ENCODE data around the gene CRHBP. TPM values are rescaled to one million over a fixed set of nuclear protein-coding genes. Genes with fewer than 3 reads are reported as not detected.

The CRHBP gene, protein sequence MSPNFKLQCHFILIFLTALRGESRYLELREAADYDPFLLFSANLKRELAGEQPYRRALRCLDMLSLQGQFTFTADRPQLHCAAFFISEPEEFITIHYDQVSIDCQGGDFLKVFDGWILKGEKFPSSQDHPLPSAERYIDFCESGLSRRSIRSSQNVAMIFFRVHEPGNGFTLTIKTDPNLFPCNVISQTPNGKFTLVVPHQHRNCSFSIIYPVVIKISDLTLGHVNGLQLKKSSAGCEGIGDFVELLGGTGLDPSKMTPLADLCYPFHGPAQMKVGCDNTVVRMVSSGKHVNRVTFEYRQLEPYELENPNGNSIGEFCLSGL
- not detected in 2 replicates for total RNA-seq

DNA sequence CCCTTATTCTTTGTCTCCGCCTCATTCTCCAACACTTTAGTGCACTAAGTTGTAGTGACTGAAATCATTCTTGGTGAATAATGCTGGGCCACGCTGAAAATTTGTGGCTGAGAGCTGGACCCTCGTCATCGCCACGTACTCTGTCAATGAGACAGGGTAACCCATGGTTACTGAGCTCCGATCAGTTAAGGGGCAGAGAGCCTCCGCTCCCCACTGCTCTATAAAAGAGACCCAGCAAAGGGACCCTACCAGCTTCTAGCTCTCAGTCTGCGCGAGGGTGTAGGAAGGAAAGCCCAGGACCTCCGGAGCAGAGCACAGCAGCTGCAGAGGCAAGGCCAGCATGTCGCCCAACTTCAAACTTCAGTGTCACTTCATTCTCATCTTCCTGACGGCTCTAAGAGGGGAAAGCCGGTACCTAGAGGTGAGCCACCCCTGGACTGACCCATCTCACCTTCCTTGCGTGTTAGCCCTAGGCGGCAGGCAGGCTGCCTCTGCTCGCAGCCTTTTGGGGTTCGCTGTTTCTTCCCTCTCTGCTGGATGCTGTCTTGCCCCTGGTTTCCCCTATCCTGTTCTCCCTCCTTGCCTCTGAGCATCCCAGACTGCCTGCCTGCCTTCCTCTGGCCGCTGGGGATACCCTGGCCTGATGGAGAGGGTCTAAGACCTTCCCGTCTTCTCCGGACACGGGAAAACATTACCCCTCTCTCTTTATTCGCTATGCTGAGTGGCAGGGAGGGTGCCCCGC, at the start of gene CRHBP:
Gene CRHBP (plus strand): TSS at position 251 of the 742 bp plus-strand sequence. CDS start 90 bp downstream, at position 341.

Small RNA genes within 50 kb of the gene (small RNA-seq; reads per million reads assigned to genes)
- not detected for gene RNU6ATAC36P

Other genes starting within 250 kb of the CRHBP start
- gene F2R, start 236.9 kb upstream of the CRHBP start, total RNA-seq, result 0.11 and 0.39 TPM in 2 replicates
- 2.0 and 2.8 TPM in 2 replicates for gene F2RL1, start 134.0 kb upstream of the CRHBP start, total RNA-seq
- not detected in 2 replicates for gene S100Z, start 103.0 kb upstream of the CRHBP start, total RNA-seq
- 18.1 and 20.6 TPM in 2 replicates for gene AGGF1, start 77.4 kb downstream of the CRHBP start, total RNA-seq
- gene ZBED3, start 134.2 kb downstream of the CRHBP start, total RNA-seq, result under 0.01 and 0.22 TPM in 2 replicates